CD8-positive, alpha-beta memory T cell (primary cell): ENCODE data around the gene SERINC2. TPM values are rescaled to one million over a fixed set of nuclear protein-coding genes. Genes with fewer than 3 reads are reported as not detected.

Source experiments
- CTCF ChIA-PET: fragments of 350-600 bp; sonication (Branson Sonifier 250); formaldehyde crosslinking; loops from one replicate; lab custom pipeline; 2021; ENCODE audit warnings: antibody characterized with exemption; lab: Charles Lee
- POLR2A ChIA-PET: fragments of 350-600 bp; sonication (Branson Sonifier 250); formaldehyde crosslinking; loops from one replicate; lab custom pipeline; 2021; ENCODE audit warnings: antibody characterized with exemption; lab: Charles Lee
- DNase-seq, 5 donors: peaks; one replicate each; pipeline versions ENCODE4 v3.0.0 to v3.0.0-alpha.2; 2020 to 2022; ENCODE audit warnings: mixed read lengths in 1 of 5
- H3K27ac ChIP-seq: one replicate; pipeline ENCODE4 v1.7.0; 2013; ENCODE audit warnings: low read depth, mild to moderate bottlenecking, low read length, moderate library complexity
- H3K27me3 ChIP-seq: 2 replicates; pipeline ENCODE4 v1.7.0; 2013; ENCODE audit warnings: low read length, mild to moderate bottlenecking; ENCODE audit not compliant: insufficient read depth, poor library complexity, severe bottlenecking
- H3K36me3 ChIP-seq: 2 replicates; pipeline ENCODE4 v1.7.0; 2013; ENCODE audit warnings: mild to moderate bottlenecking, low read length, moderate library complexity; ENCODE audit not compliant: insufficient read depth
- H3K4me1 ChIP-seq: 2 replicates; pipeline ENCODE4 v1.7.0; 2013; ENCODE audit warnings: mild to moderate bottlenecking, low read length, moderate library complexity; ENCODE audit not compliant: insufficient read depth
- H3K4me3 ChIP-seq: 2 replicates; pipeline ENCODE4 v1.7.0; 2013; ENCODE audit warnings: mild to moderate bottlenecking, low read length
- H3K9me3 ChIP-seq: 2 replicates; pipeline ENCODE4 v1.7.0; 2013; ENCODE audit warnings: mild to moderate bottlenecking, low read length
- H3K27ac Mint-ChIP-seq, 8 donors: one replicate each; pipeline ENCODE4 v1.8.0; 2020 to 2021; ENCODE audit warnings: mixed read lengths in 8 of 8, mild to moderate bottlenecking in 6 of 8, inconsistent platforms in 3 of 8, moderate library complexity in 3 of 8
- H3K27me3 Mint-ChIP-seq, 2 donors: one replicate each; pipeline ENCODE4 v1.8.0; 2020 to 2021; ENCODE audit warnings: mixed read lengths in 2 of 2, mild to moderate bottlenecking in 1 of 2, moderate library complexity in 1 of 2
- H3K36me3 Mint-ChIP-seq, 3 donors: one replicate each; pipeline ENCODE4 v1.8.0; 2020 to 2021; ENCODE audit warnings: mixed read lengths in 3 of 3, inconsistent platforms in 1 of 3, mild to moderate bottlenecking in 1 of 3
- H3K4me1 Mint-ChIP-seq, 3 donors: one replicate each; pipeline ENCODE4 v1.8.0; 2020 to 2021; ENCODE audit warnings: mixed read lengths in 3 of 3, inconsistent platforms in 1 of 3, mild to moderate bottlenecking in 1 of 3
- H3K4me3 Mint-ChIP-seq, 7 donors: one replicate each; pipeline ENCODE4 v1.8.0; 2020 to 2021; ENCODE audit warnings: mixed read lengths in 7 of 7, mild to moderate bottlenecking in 6 of 7, moderate library complexity in 4 of 7, inconsistent platforms in 2 of 7
- H3K9me3 Mint-ChIP-seq, 5 donors: one replicate each; pipeline ENCODE4 v1.8.0; 2020 to 2022; ENCODE audit warnings: mixed read lengths in 5 of 5, mild to moderate bottlenecking in 3 of 5, moderate library complexity in 2 of 5, inconsistent platforms in 1 of 5
- polyA plus RNA-seq: library from polyadenylated mRNA; unstranded; fragments of 300-500 nt; fragmentation: Illumina TruSeq; gene quantifications from one replicate; pipeline ENCODE4 v1.2.3, GENCODE V29; 2021
- total RNA-seq, 2 experiments: library from RNA; stranded (reverse); gene quantifications; one replicate each; pipeline ENCODE4 v1.2.3, GENCODE V29; 2021

Gene SERINC2
- total and polyA plus RNA-seq, 3 experiments from 2014 or later = 0.11 to 0.31 TPM; not detected in 1

DNA sequence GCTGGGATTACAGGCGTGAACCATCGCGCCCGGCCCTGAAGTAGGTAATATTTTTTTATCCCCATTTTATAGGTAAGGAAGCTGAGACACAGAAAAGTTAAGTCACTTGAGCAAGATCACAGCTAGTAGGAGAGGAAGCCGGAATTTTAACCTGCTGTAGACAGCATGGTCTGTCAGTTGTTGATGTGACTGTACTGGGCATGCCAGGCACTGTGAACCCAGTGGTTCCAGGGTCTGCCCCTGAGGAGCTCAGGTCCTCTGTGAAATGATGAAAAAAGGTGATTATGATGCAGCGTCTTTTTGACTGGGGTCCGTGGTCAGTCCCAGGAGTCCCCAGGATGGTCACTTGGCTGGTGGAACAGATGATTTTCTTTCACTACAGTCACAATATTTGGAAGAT lies 23.4 kb upstream of the SERINC2 start:
- peaks cover 14% of the 10 kb centered on the region for H3K27me3 ChIP-seq
- Mint-ChIP-seq H3K4me1 (peaks cover 5% of the 10 kb centered on the region in 3 donors), H3K27me3 (peaks cover 6 to 35% of the 10 kb centered on the region in 2 donors), H3K36me3 (no peaks in the 10 kb centered on the region), H3K9me3 (no peaks in the 10 kb centered on the region), H3K27ac (peak overlapping the region in 1 of 8 donors; percentile 42), H3K4me3 (no peak overlapping the region)
- no peak overlapping the region for H3K4me3 ChIP-seq
- H3K4me1 ChIP-seq = peaks cover 5% of the 10 kb centered on the region
- ChIA-PET POLR2A (no interaction called here), CTCF (no interaction called here)
- no peaks in the 10 kb centered on the region for H3K9me3 ChIP-seq
- DNase-seq = no peak
- no peak overlapping the region for H3K27ac ChIP-seq
- H3K36me3 ChIP-seq = no peaks in the 10 kb centered on the region

GRCh38 chr1:31390071-31390470 lies 22.9 kb upstream of the SERINC2 start:
- peaks cover 9% of the 10 kb centered on the region in 3 donors for H3K4me1 Mint-ChIP-seq
- H3K27me3 Mint-ChIP-seq = peaks cover 6 to 33% of the 10 kb centered on the region in 2 donors

DNA sequence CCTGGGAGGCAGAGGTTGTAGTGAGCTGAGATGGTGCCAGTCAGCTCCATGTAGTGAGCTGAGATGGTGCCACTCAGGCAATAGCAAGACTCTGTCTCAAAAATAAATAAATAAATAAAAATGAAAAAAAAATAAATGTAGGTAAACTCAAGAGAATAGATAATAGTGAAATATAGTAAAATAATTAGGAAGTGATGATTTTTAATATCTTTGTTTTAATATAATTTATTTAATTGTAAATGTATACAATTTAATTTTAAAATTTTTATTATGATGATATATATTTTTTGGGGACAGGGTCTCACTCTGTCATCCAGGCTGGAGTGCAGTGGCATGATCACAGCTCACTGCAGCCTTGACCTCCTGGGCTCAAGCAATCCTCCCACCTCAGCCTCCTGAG lies 19.6 kb upstream of the SERINC2 start:
- H3K9me3 Mint-ChIP-seq = no peaks in the 10 kb centered on the region
- H3K4me1 Mint-ChIP-seq = peaks cover 10% of the 10 kb centered on the region in 3 donors
- no peaks in the 10 kb centered on the region for H3K36me3 ChIP-seq
- ChIA-PET POLR2A (no interaction called here), CTCF (interaction anchor here (0.7 to 3.0 kb wide), 7 partner anchors 8 to 156 kb away, joined by 3 to 14 read pairs (median 6); no protein-coding TSS in a partner anchor)
- no peaks in the 10 kb centered on the region for H3K27me3 ChIP-seq
- H3K27ac ChIP-seq = no peak overlapping the region
- H3K9me3 ChIP-seq = no peaks in the 10 kb centered on the region
- peaks cover 5% of the 10 kb centered on the region for H3K4me1 ChIP-seq
- H3K27me3 Mint-ChIP-seq = peaks cover 1 to 6% of the 10 kb centered on the region in 2 donors
- no peak overlapping the region for H3K27ac Mint-ChIP-seq
- H3K4me3 ChIP-seq = no peak overlapping the region
- no peaks in the 10 kb centered on the region for H3K36me3 Mint-ChIP-seq
- no peak for DNase-seq
- H3K4me3 Mint-ChIP-seq = peak overlapping the region in 1 of 7 donors; percentile 10

More at GRCh38 chr1:31390071-31390470, 22.9 kb upstream of the SERINC2 start:
- Histone ChIP-seq H3K36me3 (no peaks in the 10 kb centered on the region), H3K9me3 (no peaks in the 10 kb centered on the region), H3K4me3 (no peak overlapping the region), H3K27me3 (peaks cover 13% of the 10 kb centered on the region), H3K27ac (no peak overlapping the region), H3K4me1 (peaks cover 5% of the 10 kb centered on the region)
- POLR2A ChIA-PET = no interaction called here
- DNase-seq = no peak
- Mint-ChIP-seq H3K27ac (peak overlapping the region in 1 of 8 donors; percentile 75), H3K4me3 (no peak overlapping the region), H3K9me3 (no peaks in the 10 kb centered on the region), H3K36me3 (no peaks in the 10 kb centered on the region)
- CTCF ChIA-PET = no interaction called here

- Mint-ChIP-seq H3K36me3 (no peaks in the 10 kb centered on the region), H3K9me3 (no peaks in the 10 kb centered on the region), H3K27me3 (peaks cover 1 to 6% of the 10 kb centered on the region in 2 donors), H3K4me3 (peak overlapping the region; percentile 61 to 92 (median 83)), H3K27ac (peak overlapping the region in 4 of 8 donors; percentile 42 to 63 (median 47)), H3K4me1 (peaks cover 10% of the 10 kb centered on the region in 3 donors)
- H3K27me3 ChIP-seq = no peaks in the 10 kb centered on the region
- ChIA-PET CTCF (interaction anchor here (0.8 to 3.0 kb wide), 16 partner anchors 8 to 395 kb away, joined by 3 to 14 read pairs (median 4); no protein-coding TSS in a partner anchor), POLR2A (no interaction called here)
- H3K9me3 ChIP-seq = no peaks in the 10 kb centered on the region
- H3K4me1 ChIP-seq = peaks cover 5% of the 10 kb centered on the region
- H3K36me3 ChIP-seq = no peaks in the 10 kb centered on the region
- peak overlapping the region; percentile 54 for H3K4me3 ChIP-seq
- no peak overlapping the region for H3K27ac ChIP-seq
- peak; percentile 47 to 75 (median 64) for DNase-seq
Measured at GRCh38 chr1:31394584-31395193, 18.3 kb upstream of the SERINC2 start.

GRCh38 chr1:31396633-31397351 lies 16.2 kb upstream of the SERINC2 start:
- peaks cover 5% of the 10 kb centered on the region for H3K4me1 ChIP-seq
- Mint-ChIP-seq H3K27ac (no peak overlapping the region), H3K9me3 (no peaks in the 10 kb centered on the region), H3K27me3 (peaks cover 0 to 6% of the 10 kb centered on the region in 2 donors), H3K4me3 (peak overlapping the region in 1 of 7 donors; percentile 3), H3K36me3 (no peaks in the 10 kb centered on the region), H3K4me1 (peaks cover 10% of the 10 kb centered on the region in 3 donors)
- no peak overlapping the region for H3K4me3 ChIP-seq
- no peaks in the 10 kb centered on the region for H3K9me3 ChIP-seq
- H3K36me3 ChIP-seq = no peaks in the 10 kb centered on the region
- CTCF ChIA-PET = interaction anchor here (1.8 kb wide), 1 partner anchor 11 kb away, joined by 3 read pairs; no protein-coding TSS in a partner anchor
- DNase-seq = no peak
- H3K27me3 ChIP-seq = no peaks in the 10 kb centered on the region
- POLR2A ChIA-PET = no interaction called here
- H3K27ac ChIP-seq = no peak overlapping the region

DNA sequence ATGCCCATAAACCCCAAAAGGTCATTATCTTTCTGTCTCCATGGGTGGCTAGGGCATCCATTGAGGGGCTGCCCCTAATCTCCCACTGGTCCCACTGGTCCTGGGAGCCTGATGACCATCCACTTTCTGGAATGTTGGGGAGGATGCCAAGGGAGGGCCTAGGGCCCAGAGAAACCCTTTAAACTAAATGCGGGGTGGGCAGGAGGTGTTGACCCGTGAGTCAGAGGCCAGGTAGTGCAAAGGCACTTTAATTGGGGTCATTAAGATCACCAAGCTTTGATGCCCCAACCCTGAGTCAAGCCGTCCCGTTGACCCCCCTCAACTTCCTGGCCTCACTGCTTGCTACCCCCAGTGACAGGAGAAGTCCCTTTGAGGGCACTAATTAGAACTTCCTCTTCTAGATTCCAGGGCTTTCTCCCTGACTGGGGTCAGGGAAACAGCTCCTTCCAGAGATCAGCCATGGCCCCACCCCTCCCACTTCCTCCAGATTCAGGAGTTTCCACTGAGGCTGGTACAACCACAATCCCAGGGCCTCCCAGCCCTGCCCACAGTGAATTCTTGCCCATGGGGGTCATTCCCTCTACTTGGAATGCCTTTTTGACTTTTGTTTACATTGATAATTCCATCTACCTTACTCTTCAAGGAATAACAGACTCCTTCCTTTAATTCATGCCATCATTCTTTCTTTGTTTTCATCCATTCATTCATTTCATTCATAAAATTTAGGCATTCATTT lies 15.5 kb upstream of the SERINC2 start:
- ChIA-PET POLR2A (no interaction called here), CTCF (no interaction called here)
- H3K27me3 Mint-ChIP-seq = peaks cover 0 to 5% of the 10 kb centered on the region in 2 donors
- H3K36me3 Mint-ChIP-seq = no peaks in the 10 kb centered on the region
- no peak overlapping the region for H3K4me3 ChIP-seq
- H3K9me3 ChIP-seq = no peaks in the 10 kb centered on the region
- no peaks in the 10 kb centered on the region for H3K27me3 ChIP-seq
- peak overlapping the region in 1 of 7 donors; percentile 3 for H3K4me3 Mint-ChIP-seq
- H3K27ac ChIP-seq = no peak overlapping the region
- H3K4me1 ChIP-seq = peaks cover 5% of the 10 kb centered on the region
- no peaks in the 10 kb centered on the region for H3K36me3 ChIP-seq
- peaks cover 10% of the 10 kb centered on the region in 3 donors for H3K4me1 Mint-ChIP-seq
- no peak for DNase-seq
- H3K27ac Mint-ChIP-seq = no peak overlapping the region
- H3K9me3 Mint-ChIP-seq = no peaks in the 10 kb centered on the region

GRCh38 chr1:31398246-31398645 lies 14.8 kb upstream of the SERINC2 start:
- no peak overlapping the region for H3K27ac ChIP-seq
- Mint-ChIP-seq H3K4me3 (no peak overlapping the region), H3K36me3 (no peaks in the 10 kb centered on the region), H3K4me1 (peaks cover 10% of the 10 kb centered on the region in 3 donors), H3K9me3 (no peaks in the 10 kb centered on the region), H3K27me3 (no peaks in the 10 kb centered on the region), H3K27ac (no peak overlapping the region)
- peaks cover 5% of the 10 kb centered on the region for H3K4me1 ChIP-seq
- no peaks in the 10 kb centered on the region for H3K9me3 ChIP-seq
- POLR2A ChIA-PET = no interaction called here
- DNase-seq = no peak
- H3K27me3 ChIP-seq = no peaks in the 10 kb centered on the region
- H3K36me3 ChIP-seq = no peaks in the 10 kb centered on the region
- CTCF ChIA-PET = no interaction called here
- H3K4me3 ChIP-seq = no peak overlapping the region
